ENCODE data around the gene HMGA1. TPM values are rescaled to one million over a fixed set of nuclear protein-coding genes. Genes with fewer than 3 reads are reported as not detected.

Gene HMGA1
- total and polyA plus RNA-seq, 10 of the 15 experiments (the other 5 are each of a cell fraction or from before 2014, with no cell fraction given) = 13.4 to 885 (median 508) TPM

DNA sequence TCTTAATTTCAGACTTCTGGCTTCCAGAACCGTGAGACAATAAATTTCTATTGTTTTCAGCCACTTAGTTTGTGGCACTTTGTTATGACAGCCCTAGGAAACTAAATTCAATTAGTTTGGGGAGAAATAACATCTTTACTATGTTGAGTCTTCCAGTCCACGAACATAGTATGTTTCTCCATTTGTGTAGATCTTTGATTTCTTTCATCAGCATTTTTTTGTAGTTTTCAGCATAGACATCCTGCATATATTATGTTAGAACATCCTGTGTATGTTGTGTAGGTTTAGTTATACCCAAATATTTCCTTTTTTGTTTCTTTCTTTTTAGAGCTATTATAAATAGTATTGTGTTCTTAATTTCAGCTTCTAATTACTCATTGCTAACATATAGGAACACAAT is 18.0 kb upstream of the HMGA1 start:
- Histone ChIP-seq H3K36me3 (ENCODE audit: control insufficient read depth in 2 of 2, insufficient read depth in 2 of 2, low read length in 1 of 2) (no peaks in the 10 kb centered on the region), H3K4me3 (no peak overlapping the region)

More for the DNA sequence above, 18.0 kb upstream of the HMGA1 start:
- WGBS (ENCODE audit: insufficient coverage, insufficient replicate concordance, low lambda C conversion rate, missing lambda C conversion rate) = 54% methylated on average over 2 of the region's 2 CpGs
- H3K79me2 ChIP-seq (ENCODE audit: control insufficient read depth, insufficient read depth, low read length) = no peaks in the 10 kb centered on the region
- no peak overlapping the region for H3K4me2 ChIP-seq (ENCODE audit: control insufficient read depth, insufficient read depth)
- no peaks in the 10 kb centered on the region for H4K20me1 ChIP-seq (ENCODE audit: control insufficient read depth, insufficient read depth)
- TF ChIP-seq TAF1 (IDR thresholded peaks at IDR 0.05; ENCODE audit: borderline replicate concordance, low read depth, low read length) = no peak
- no peak for TF ChIP-seq ZNF24 (IDR thresholded peaks at IDR 0.05)
- no peak for TF ChIP-seq CBFB (IDR thresholded peaks at IDR 0.05; ENCODE audit: low read depth)
- TF ChIP-seq, protein P1, sequence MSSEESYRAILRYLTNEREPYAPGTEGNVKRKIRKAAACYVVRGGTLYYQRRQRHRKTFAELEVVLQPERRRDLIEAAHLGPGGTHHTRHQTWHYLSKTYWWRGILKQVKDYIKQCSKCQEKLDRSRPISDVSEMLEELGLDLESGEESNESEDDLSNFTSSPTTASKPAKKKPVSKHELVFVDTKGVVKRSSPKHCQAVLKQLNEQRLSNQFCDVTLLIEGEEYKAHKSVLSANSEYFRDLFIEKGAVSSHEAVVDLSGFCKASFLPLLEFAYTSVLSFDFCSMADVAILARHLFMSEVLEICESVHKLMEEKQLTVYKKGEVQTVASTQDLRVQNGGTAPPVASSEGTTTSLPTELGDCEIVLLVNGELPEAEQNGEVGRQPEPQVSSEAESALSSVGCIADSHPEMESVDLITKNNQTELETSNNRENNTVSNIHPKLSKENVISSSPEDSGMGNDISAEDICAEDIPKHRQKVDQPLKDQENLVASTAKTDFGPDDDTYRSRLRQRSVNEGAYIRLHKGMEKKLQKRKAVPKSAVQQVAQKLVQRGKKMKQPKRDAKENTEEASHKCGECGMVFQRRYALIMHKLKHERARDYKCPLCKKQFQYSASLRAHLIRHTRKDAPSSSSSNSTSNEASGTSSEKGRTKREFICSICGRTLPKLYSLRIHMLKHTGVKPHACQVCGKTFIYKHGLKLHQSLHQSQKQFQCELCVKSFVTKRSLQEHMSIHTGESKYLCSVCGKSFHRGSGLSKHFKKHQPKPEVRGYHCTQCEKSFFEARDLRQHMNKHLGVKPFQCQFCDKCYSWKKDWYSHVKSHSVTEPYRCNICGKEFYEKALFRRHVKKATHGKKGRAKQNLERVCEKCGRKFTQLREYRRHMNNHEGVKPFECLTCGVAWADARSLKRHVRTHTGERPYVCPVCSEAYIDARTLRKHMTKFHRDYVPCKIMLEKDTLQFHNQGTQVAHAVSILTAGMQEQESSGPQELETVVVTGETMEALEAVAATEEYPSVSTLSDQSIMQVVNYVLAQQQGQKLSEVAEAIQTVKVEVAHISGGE (CRISPR knock-in tag; IDR thresholded peaks at IDR 0.05) = no peak
- TF ChIP-seq FOS (IDR thresholded peaks at IDR 0.05; ENCODE audit: borderline replicate concordance, extremely low read depth, insufficient read length) = no peak
- TF ChIP-seq, protein P2, sequence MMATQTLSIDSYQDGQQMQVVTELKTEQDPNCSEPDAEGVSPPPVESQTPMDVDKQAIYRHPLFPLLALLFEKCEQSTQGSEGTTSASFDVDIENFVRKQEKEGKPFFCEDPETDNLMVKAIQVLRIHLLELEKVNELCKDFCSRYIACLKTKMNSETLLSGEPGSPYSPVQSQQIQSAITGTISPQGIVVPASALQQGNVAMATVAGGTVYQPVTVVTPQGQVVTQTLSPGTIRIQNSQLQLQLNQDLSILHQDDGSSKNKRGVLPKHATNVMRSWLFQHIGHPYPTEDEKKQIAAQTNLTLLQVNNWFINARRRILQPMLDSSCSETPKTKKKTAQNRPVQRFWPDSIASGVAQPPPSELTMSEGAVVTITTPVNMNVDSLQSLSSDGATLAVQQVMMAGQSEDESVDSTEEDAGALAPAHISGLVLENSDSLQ (IDR thresholded peaks at IDR 0.05) = no peak
- TF ChIP-seq SRF (IDR thresholded peaks at IDR 0.05; ENCODE audit: low read depth in 2 of 2, low read length in 2 of 2) = no peak
- TF ChIP-seq POLR2AphosphoS2 (IDR thresholded peaks at IDR 0.05; ENCODE audit: low read depth, low read length) = no peak
- TF ChIP-seq, protein P3, sequence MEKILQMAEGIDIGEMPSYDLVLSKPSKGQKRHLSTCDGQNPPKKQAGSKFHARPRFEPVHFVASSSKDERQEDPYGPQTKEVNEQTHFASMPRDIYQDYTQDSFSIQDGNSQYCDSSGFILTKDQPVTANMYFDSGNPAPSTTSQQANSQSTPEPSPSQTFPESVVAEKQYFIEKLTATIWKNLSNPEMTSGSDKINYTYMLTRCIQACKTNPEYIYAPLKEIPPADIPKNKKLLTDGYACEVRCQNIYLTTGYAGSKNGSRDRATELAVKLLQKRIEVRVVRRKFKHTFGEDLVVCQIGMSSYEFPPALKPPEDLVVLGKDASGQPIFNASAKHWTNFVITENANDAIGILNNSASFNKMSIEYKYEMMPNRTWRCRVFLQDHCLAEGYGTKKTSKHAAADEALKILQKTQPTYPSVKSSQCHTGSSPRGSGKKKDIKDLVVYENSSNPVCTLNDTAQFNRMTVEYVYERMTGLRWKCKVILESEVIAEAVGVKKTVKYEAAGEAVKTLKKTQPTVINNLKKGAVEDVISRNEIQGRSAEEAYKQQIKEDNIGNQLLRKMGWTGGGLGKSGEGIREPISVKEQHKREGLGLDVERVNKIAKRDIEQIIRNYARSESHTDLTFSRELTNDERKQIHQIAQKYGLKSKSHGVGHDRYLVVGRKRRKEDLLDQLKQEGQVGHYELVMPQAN (conservative IDR thresholded peaks at IDR 0.05) = no peak
- no peak for TF ChIP-seq IRF4 (IDR thresholded peaks at IDR 0.05; ENCODE audit: low read depth, low read length)
- no peak for TF ChIP-seq JUNB (IDR thresholded peaks at IDR 0.05)
- TF ChIP-seq STAT3 (IDR thresholded peaks at IDR 0.05; ENCODE audit: low read depth, low read length) = no peak
- ChIA-PET SMC1A (ENCODE audit: uncharacterized antibody, unreplicated experiment) (interaction anchor here (0.8 to 1.6 kb wide), 3 partner anchors 17 to 196 kb away, joined by 3 to 5 read pairs (median 3); no protein-coding TSS in a partner anchor), RAD21 (ENCODE audit: unreplicated experiment) (interaction anchor here (0.6 to 1.4 kb wide), 2 partner anchors 18 to 31 kb away, joined by 3 read pairs; partner anchors contain the start of gene HMGA1), POLR2A (interaction anchor here (1.6 kb wide), 1 partner anchor 11 kb away, joined by 7 read pairs; no protein-coding TSS in a partner anchor), CTCF (no interaction called here)
- in situ Hi-C loops (cut with MboI) = no loop called here
- no peaks in the 10 kb centered on the region for H3K27me3 ChIP-seq (replicated peaks in 1 of 2; ENCODE audit: control insufficient read depth in 2 of 2, insufficient read depth in 2 of 2, low read length in 1 of 2)
- intact Hi-C loops (cut with micrococcal nuclease; ENCODE audit: unreplicated experiment) = no loop called here
- BruUV-seq (replicated peaks) = no TSS peak
- H2AFZ ChIP-seq (ENCODE audit: control insufficient read depth, low read depth, low read length) = no peak overlapping the region
- no peak overlapping the region for H3K27ac ChIP-seq (ENCODE audit: control insufficient read depth, insufficient read depth)
- H3K9ac ChIP-seq (ENCODE audit: control insufficient read depth, insufficient read depth, low read length) = no peak overlapping the region
- DNase-seq (ENCODE audit: low read depth, low spot score) (no peak), ATAC-seq (no peak), FAIRE-seq (no peak)
- no peaks in the 10 kb centered on the region for H3K9me3 ChIP-seq (replicated peaks; ENCODE audit: control insufficient read depth, insufficient read depth, low read length)
- peaks cover 5% of the 10 kb centered on the region for H3K4me1 ChIP-seq (ENCODE audit: control insufficient read depth, insufficient read depth, low read length)

Data from GM12878 (cell line).